ENCODE results near the gene STIP1. TPM values are rescaled to one million over a fixed set of nuclear protein-coding genes. Genes with fewer than 3 reads are reported as not detected.

STIP1 gene
- total RNA-seq, 1 experiment from 2014 or later, result 171 TPM

- peak; percentile 95 for DNase-seq (ENCODE audit: unreplicated experiment)
- POLR2A ChIA-PET, result interaction anchor here (0.6 to 11.9 kb wide), 4 partner anchors 13 to 1374 kb away, joined by 3 to 122 read pairs (median 3); partner anchors contain the start of genes FKBP2, PPP1R14B, PRDX5 and TRMT112
- Mint-ChIP-seq H3K27me3 (ENCODE audit: insufficient read depth, unreplicated experiment) (no peaks in the 10 kb centered on the region), H3K36me3 (ENCODE audit: insufficient read depth, unreplicated experiment) (peaks cover 10% of the 10 kb centered on the region), H3K9me3 (ENCODE audit: unreplicated experiment) (no peaks in the 10 kb centered on the region), H3K4me1 (ENCODE audit: insufficient read depth, unreplicated experiment) (peaks cover 14% of the 10 kb centered on the region), H3K27ac (ENCODE audit: low read depth, unreplicated experiment) (peak within 1 kb of the TSS; percentile 78), H3K4me3 (ENCODE audit: unreplicated experiment) (peak within 1 kb of the TSS; percentile 77)
- BruUV-seq (replicated peaks), result no TSS peak
- intact Hi-C loops (cut with micrococcal nuclease), result no loop called here
- CTCF ChIA-PET, result interaction anchor here (0.6 to 1.0 kb wide), 3 partner anchors 73 to 254 kb away, joined by 3 to 5 read pairs (median 4); no protein-coding TSS in a partner anchor
- TF ChIP-seq CTCF (IDR thresholded peaks at IDR 0.05; ENCODE audit: unreplicated experiment), result no peak
These were observed 44.4 kb downstream of the STIP1 start, which contains the start of gene DNAJC4 for GRCh38 chr11:64230171-64230984. TSS of gene DNAJC4 (plus strand) at chr11:64230548. CDS start at chr11:64230855, 307 bp downstream.

GRCh38 chr11:64230985-64231365 lies 45.0 kb downstream of the STIP1 start:
- ChIA-PET POLR2A (interaction anchor here (0.9 to 11.9 kb wide), 3 partner anchors 13 to 87 kb away, joined by 3 to 122 read pairs (median 3); partner anchors contain the start of genes FKBP2, PLCB3, PPP1R14B and PRDX5), CTCF (interaction anchor here (0.6 to 1.2 kb wide), 2 partner anchors 74 to 124 kb away, joined by 3 to 4 read pairs; no protein-coding TSS in a partner anchor)
- Mint-ChIP-seq H3K36me3 (ENCODE audit: insufficient read depth, unreplicated experiment) (peaks cover 5% of the 10 kb centered on the region), H3K9me3 (ENCODE audit: unreplicated experiment) (no peaks in the 10 kb centered on the region), H3K4me3 (ENCODE audit: unreplicated experiment) (peak overlapping the region; percentile 77), H3K4me1 (ENCODE audit: insufficient read depth, unreplicated experiment) (peaks cover 17% of the 10 kb centered on the region), H3K27ac (ENCODE audit: low read depth, unreplicated experiment) (peak overlapping the region; percentile 78), H3K27me3 (ENCODE audit: insufficient read depth, unreplicated experiment) (no peaks in the 10 kb centered on the region)
- TF ChIP-seq CTCF (IDR thresholded peaks at IDR 0.05; ENCODE audit: unreplicated experiment), result no peak
- no peak for DNase-seq (ENCODE audit: unreplicated experiment)
- no TSS peak for BruUV-seq (replicated peaks)
- intact Hi-C loops (cut with micrococcal nuclease), result no loop called here

GRCh38 chr11:64231546-64231945 lies 45.6 kb downstream of the STIP1 start:
- DNase-seq (ENCODE audit: unreplicated experiment), result no peak
- Mint-ChIP-seq H3K36me3 (ENCODE audit: insufficient read depth, unreplicated experiment) (peaks cover 5% of the 10 kb centered on the region), H3K4me1 (ENCODE audit: insufficient read depth, unreplicated experiment) (peaks cover 17% of the 10 kb centered on the region), H3K27me3 (ENCODE audit: insufficient read depth, unreplicated experiment) (no peaks in the 10 kb centered on the region), H3K27ac (ENCODE audit: low read depth, unreplicated experiment) (no peak overlapping the region), H3K4me3 (ENCODE audit: unreplicated experiment) (peak overlapping the region; percentile 77), H3K9me3 (ENCODE audit: unreplicated experiment) (no peaks in the 10 kb centered on the region)
- intact Hi-C loops (cut with micrococcal nuclease), result no loop called here
- ChIA-PET CTCF (interaction anchor here (1.2 kb wide), 1 partner anchor 73 kb away, joined by 3 read pairs; no protein-coding TSS in a partner anchor), POLR2A (interaction anchor here (0.7 to 11.9 kb wide), 6 partner anchors 12 to 257 kb away, joined by 3 to 122 read pairs (median 3); partner anchors contain the start of genes COX8A, FKBP2, PLCB3 and PPP1R14B)
- TF ChIP-seq CTCF (IDR thresholded peaks at IDR 0.05; ENCODE audit: unreplicated experiment), result no peak
- no TSS peak for BruUV-seq (replicated peaks)

Data from MCF 10A (cell line).